AG10803 (cell line): Measurements from ENCODE around the gene CALML5.

Source experiments
- DNase-seq: peaks from one replicate; pipeline ENCODE4 v3.0.0; 2010; ENCODE audit warnings: low read depth
- H3K4me3 ChIP-seq: 2 replicates; pipeline ENCODE4 v1.5.1; 2011; ENCODE audit warnings: mild to moderate bottlenecking, low read length, control low read depth
- CTCF ChIP-seq: conservative IDR thresholded peaks from 2 replicates; pipeline ENCODE4 v1.5.1; 2011; ENCODE audit warnings: mild to moderate bottlenecking, low read length, control low read depth, inconsistent platforms

CALML5 gene

GRCh38 chr10:5458949-5459747 lies 40.2 kb downstream of the CALML5 start:
- no peak for DNase-seq
- TF ChIP-seq CTCF, result no peak
- no peak overlapping the region for H3K4me3 ChIP-seq

GRCh38 chr10:5458425-5458824 lies 40.9 kb downstream of the CALML5 start:
- no peak overlapping the region for H3K4me3 ChIP-seq
- no peak for DNase-seq
- no peak for TF ChIP-seq CTCF

- no peak for DNase-seq
- H3K4me3 ChIP-seq, result no peak overlapping the region
- TF ChIP-seq CTCF, result no peak
Observed at GRCh38 chr10:5457741-5458140, 41.6 kb downstream of the CALML5 start.

- H3K4me3 ChIP-seq, result no peak overlapping the region
- TF ChIP-seq CTCF, result no peak
- no peak for DNase-seq
Observed at GRCh38 chr10:5456563-5456962, 42.8 kb downstream of the CALML5 start.

GRCh38 chr10:5453749-5454489 lies 45.5 kb downstream of the CALML5 start:
- no peak for DNase-seq
- TF ChIP-seq CTCF, result no peak

GRCh38 chr10:5450605-5451384 lies 48.6 kb downstream of the CALML5 start:
- H3K4me3 ChIP-seq, result no peak overlapping the region
- no peak for DNase-seq
- TF ChIP-seq CTCF, result no peak

More at GRCh38 chr10:5453749-5454489, 45.5 kb downstream of the CALML5 start:
- H3K4me3 ChIP-seq, result no peak overlapping the region
